GM18951 (cell line): ENCODE results near the gene PLD3.

Experiments
- POLR2A ChIP-seq: IDR thresholded peaks from 4 replicates; pipeline ENCODE4 v1.6.1; 2011; ENCODE audit warnings: mild to moderate bottlenecking; ENCODE audit not compliant: insufficient read length, insufficient read depth; ENCODE audit errors: extremely low read depth
- in situ Hi-C: fragments of 300-500 bp; cut with MboI; formaldehyde crosslinking; loops from one replicate; pipeline ENCODE4 v1.12.0; 2022; ENCODE audit warnings: low sequenced_read_pairs, mixed read lengths, inconsistent platforms; ENCODE audit not compliant: unreplicated experiment

Gene PLD3

GRCh38 chr19:40411958-40412499 is 63.5 kb downstream of the PLD3 start:
- no peak for TF ChIP-seq POLR2A

DNA sequence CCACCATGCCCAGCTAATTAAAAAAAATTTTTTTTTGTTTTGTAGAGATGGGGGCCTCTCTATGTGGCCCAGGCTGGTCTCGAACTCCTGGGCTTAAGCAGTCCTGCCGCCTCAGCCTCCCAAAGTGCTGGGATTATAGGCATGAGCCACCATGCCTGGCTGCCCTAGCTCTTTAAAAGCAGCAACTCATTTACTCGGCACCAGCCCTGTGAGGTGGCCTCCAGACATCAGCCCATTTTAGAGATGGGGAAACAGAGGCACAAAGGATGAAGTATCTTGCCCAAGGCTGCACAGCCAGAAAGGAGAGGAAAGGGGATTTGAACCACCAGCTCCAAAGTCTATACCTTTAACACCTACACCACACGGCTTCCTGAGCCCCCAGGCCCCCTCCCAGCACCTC is 64.4 kb downstream of the PLD3 start:
- no peak for TF ChIP-seq POLR2A
- in situ Hi-C loops, result no loop called here

More at GRCh38 chr19:40411958-40412499, 63.5 kb downstream of the PLD3 start:
- in situ Hi-C loops, result no loop called here

DNA sequence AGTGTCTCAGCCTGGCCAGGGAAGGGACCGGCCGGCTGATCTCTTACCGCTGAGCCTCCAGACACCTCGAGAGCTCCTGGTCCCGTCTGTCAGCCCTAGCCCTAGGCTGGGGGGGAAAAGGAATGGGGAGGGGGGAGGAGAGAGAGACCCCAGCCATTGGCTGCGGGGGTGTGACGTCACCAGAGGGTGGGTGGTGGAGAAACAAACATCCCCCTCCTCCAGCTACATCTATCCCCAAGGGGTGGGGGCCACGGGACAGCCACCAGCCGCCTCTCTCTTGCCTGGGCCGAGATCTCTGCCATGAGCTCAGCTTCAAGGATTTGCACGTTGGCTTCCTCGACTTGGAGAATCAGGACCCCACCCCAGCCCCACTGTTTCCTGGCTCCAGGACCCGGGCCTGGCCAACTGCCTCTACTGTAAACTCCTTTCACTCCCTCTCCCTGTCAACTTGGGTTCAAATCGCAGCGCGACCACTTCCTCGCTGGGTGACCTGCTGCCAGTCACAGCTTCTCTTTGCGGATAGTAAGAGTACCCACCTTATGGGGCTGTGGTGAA is 64.9 kb downstream of the PLD3 start, which contains the start of gene PRX:
TSS of gene PRX (minus strand) at position 88 of the 555 bp plus-strand sequence. CDS start 5,446 bp downstream, outside the sequence.
- no peak for TF ChIP-seq POLR2A
- in situ Hi-C loops, result no loop called here

DNA sequence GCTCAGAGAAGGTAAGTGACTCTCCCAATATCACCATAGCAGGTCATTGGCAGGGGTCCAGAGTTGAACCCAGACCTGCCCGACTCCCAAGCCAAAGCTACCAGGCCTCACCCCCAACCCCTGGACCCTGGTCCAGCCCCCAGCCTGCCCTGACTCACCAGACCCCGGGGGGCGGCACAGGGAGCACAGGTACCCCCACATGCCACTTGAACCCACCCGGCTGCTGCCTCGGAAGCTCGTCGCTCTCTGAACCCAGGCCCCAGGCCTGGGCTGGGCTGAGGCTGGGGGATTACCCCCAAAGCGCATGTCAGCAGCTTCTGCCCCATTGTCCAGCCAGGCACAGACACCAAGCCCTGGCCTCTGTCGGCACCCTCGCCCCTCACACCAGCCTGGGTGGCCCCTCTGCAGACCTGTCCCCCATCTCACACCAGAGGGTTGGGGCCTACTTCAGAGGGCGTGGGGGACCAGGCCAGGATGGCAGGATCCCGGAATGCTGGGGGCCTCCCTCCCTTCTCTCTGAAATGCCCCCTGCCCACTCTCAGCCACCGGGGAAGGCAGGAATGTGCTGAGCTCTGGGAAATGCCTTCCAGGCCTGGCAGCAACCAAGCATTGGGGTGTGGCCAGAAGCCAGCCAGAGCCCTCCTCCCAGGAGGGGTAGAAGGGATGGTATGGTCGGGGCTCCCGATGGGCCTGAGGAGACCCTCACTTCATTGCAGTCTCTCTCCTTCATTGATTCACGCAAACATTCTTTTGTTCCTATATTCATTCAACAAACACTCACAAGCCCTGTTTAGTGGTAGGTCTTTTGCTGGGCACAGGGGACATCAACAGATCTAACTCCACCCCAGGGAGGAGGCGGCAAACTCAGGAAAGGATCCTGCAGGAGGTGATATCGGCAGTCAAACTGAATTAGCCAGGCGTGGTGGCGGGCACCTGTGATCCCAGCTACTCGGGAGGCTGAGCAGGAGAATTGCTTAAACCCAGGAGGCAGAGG is 66.3 kb downstream of the PLD3 start:
- in situ Hi-C loops, result no loop called here
- TF ChIP-seq POLR2A, result no peak

DNA sequence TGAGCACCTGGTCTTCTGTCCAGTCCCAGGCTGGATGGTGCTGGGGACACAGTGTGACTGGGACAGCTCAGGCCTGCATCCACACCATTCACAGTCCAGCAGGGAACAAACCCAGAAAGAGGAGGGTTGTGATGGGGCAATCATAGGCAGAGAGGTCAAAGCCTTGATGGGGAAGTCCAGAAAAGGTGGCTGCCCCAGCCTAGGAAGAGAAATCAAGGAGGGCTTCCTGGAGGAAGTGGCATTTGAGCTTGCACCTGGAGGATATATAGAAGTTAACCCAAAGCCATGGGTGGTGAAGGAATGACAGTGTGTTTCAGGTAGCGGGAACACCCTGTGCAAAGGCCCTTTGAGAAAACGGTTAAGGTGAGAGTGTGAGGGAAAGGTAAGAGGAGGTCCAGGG is 67.3 kb downstream of the PLD3 start:
- no peak for TF ChIP-seq POLR2A
- in situ Hi-C loops, result no loop called here

- TF ChIP-seq POLR2A, result no peak
- in situ Hi-C loops, result no loop called here
These were observed 68.6 kb downstream of the PLD3 start for GRCh38 chr19:40416918-40417642.

DNA sequence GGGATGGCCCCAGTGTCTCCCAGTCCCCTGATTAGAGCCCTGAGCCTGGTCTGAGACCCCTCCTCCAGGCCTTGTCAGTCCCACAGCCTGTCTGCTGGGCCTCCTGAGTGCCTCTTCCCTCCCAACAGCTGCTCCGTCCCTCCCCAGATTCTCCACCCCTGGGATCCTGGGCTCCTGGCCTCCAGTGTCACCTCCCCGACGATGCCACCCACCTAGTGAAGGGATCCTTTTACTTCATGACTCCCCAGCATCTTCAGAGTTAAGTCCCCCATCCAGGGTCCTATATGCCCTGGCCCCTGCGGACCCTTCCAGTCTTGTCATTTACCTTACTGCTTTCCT is 69.1 kb downstream of the PLD3 start:
- in situ Hi-C loops, result no loop called here
- TF ChIP-seq POLR2A, result no peak

DNA sequence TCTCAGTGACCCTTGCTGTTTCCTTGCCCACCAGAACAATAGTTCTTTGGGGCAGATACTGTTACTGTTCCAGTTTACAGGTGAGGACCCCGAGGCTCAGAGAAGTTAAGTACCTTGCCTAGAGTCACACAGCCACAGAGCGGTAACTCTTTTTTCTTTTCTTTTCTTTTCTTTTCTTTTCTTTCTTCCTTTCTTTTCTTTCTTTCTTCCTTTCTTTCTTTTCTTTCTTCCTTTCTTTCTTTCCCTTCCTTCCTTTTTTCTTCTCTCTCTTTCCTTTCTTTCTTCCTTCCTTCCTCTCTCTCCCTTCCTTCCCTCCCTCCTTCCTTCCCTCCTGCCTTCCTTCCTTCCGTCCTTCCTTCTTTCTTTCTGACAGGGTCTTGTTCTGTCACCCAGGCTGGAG is 69.5 kb downstream of the PLD3 start:
- TF ChIP-seq POLR2A, result no peak
- in situ Hi-C loops, result no loop called here

- in situ Hi-C loops, result no loop called here
- TF ChIP-seq POLR2A, result no peak
These were observed 70.6 kb downstream of the PLD3 start for GRCh38 chr19:40419066-40419612.

DNA sequence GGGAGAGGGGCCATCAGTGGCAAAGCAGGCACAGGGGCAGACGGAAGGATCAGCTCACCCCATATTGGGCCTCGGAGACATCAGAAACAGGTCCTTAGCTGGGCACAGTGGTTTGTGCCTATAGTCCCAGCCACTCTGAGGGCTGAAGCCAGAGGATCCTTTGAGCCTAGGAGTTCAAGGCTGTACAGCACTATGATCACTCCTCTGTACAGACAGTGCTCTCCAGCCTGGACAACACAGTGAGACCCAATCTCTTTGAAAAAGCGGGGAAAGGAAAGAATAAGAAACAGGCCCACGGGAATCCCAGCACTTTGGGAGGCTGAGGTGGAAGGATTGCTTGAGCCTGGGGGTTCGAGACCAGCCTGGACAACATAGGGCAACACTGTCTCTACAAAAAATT is 71.3 kb downstream of the PLD3 start:
- in situ Hi-C loops, result no loop called here
- TF ChIP-seq POLR2A, result no peak

GRCh38 chr19:40420451-40420765 is 71.9 kb downstream of the PLD3 start:
- no peak for TF ChIP-seq POLR2A
- in situ Hi-C loops, result no loop called here

GRCh38 chr19:40420766-40421765 is 72.6 kb downstream of the PLD3 start:
- TF ChIP-seq POLR2A, result peak; percentile 87
- in situ Hi-C loops, result no loop called here
